ENCODE measurements around the gene OR7A5.
"Not testable (repeated sequence)": the region's sequence is repeated elsewhere in the genome, so short reads cannot be mapped to it uniquely, and the experiment has no call there.

Gene OR7A5

GRCh38 chr19:14784730-14785101 lies 50.3 kb downstream of the OR7A5 start:
- DNase-seq, result not testable (repeated sequence)

GRCh38 chr19:14783410-14783998 lies 51.5 kb downstream of the OR7A5 start:
- not testable (repeated sequence) for DNase-seq

- DNase-seq, result no peak
Measured at GRCh38 chr19:14782626-14783409, 52.2 kb downstream of the OR7A5 start.

- DNase-seq, result not testable (repeated sequence)
Measured at GRCh38 chr19:14781713-14782536, 53.1 kb downstream of the OR7A5 start.

- DNase-seq, result not testable (repeated sequence)
Measured at GRCh38 chr19:14780622-14781225, 54.3 kb downstream of the OR7A5 start.

- DNase-seq, result no peak
Measured at GRCh38 chr19:14779151-14779550, 55.8 kb downstream of the OR7A5 start.

GRCh38 chr19:14778110-14778845 lies 56.7 kb downstream of the OR7A5 start, which contains the start of gene ADGRE2:
ADGRE2 (minus strand) TSS chr19:14778560; CDS start chr19:14776756, 1,804 bp downstream.
- not testable (repeated sequence) for DNase-seq

- DNase-seq, result not testable (repeated sequence)
Measured at GRCh38 chr19:14777645-14778044, 57.3 kb downstream of the OR7A5 start.
